ENCODE measurements around the gene OR51M1. TPM values are rescaled to one million over a fixed set of nuclear protein-coding genes. Genes with fewer than 3 reads are reported as not detected.
"Not testable (repeated sequence)": the region's sequence is repeated elsewhere in the genome, so short reads cannot be mapped to it uniquely, and the experiment has no call there.

The OR51M1 gene
- polyA plus RNA-seq, 2 of the 4 experiments (the other 2 are of a cell fraction), result not detected

GRCh38 chr11:5349550-5349949 is 34.1 kb upstream of the OR51M1 start:
- Histone ChIP-seq H3K4me2 (no peak overlapping the region), H3K4me1 (no peaks in the 10 kb centered on the region), H3K4me3 (no peak overlapping the region), H3K27ac (no peak overlapping the region), H3K9me3 (no peaks in the 10 kb centered on the region)
- no peak for ATAC-seq
- no peak for FAIRE-seq
- POLR2A ChIA-PET, result no interaction called here
- TF ChIP-seq PHF8 (IDR thresholded peaks at IDR 0.05; ENCODE audit: borderline replicate concordance, low read depth) (no peak), SMC3 (IDR thresholded peaks at IDR 0.05) (no peak), EHF (CRISPR knock-in tag; IDR thresholded peaks at IDR 0.05) (no peak), FOSL2 (IDR thresholded peaks at IDR 0.05) (no peak), FOSL2 (CRISPR knock-in tag; IDR thresholded peaks at IDR 0.05) (no peak), ZNF302 (CRISPR knock-in tag; IDR thresholded peaks at IDR 0.05) (no peak), BHLHE40 (IDR thresholded peaks at IDR 0.05; ENCODE audit: low read depth, low read length) (no peak), REST (IDR thresholded peaks at IDR 0.05) (no peak), KDM1A (IDR thresholded peaks at IDR 0.05; ENCODE audit: low read depth) (no peak), E2F6 (IDR thresholded peaks at IDR 0.05; ENCODE audit: borderline replicate concordance, low read depth) (no peak), ZSCAN20 (CRISPR knock-in tag; IDR thresholded peaks at IDR 0.05) (no peak), SREBF2 (IDR thresholded peaks at IDR 0.05) (no peak), FOSB (CRISPR knock-in tag; IDR thresholded peaks at IDR 0.05) (no peak), KDM5A (IDR thresholded peaks at IDR 0.05) (no peak), RNF2 (IDR thresholded peaks at IDR 0.05; ENCODE audit: borderline replicate concordance, low read depth) (no peak), RCOR1 (IDR thresholded peaks at IDR 0.05; ENCODE audit: low read depth, low read length) (no peak), RARB (CRISPR knock-in tag; IDR thresholded peaks at IDR 0.05) (no peak)
- DNase-seq (ENCODE audit: low read depth in 1 of 2, low spot score in 1 of 2), result no peak
- CTCF ChIA-PET, result no interaction called here
- WGBS (ENCODE audit: missing lambda C conversion rate), result 0% methylated on average over 1 of the region's 1 CpG

GRCh38 chr11:5351208-5351607 is 32.4 kb upstream of the OR51M1 start, which contains the start of gene OR51B6:
Gene OR51B6, plus strand, starts transcription at chr11:5351508. Its CDS starts 0 bp downstream, at chr11:5351508.
- ChIA-PET POLR2A (no interaction called here), CTCF (no interaction called here)
- no peak for FAIRE-seq
- Histone ChIP-seq H3K4me2 (no peak within 1 kb of the TSS), H3K27ac (no peak within 1 kb of the TSS), H3K4me3 (no peak within 1 kb of the TSS), H3K4me1 (no peaks in the 10 kb centered on the region), H3K9me3 (no peaks in the 10 kb centered on the region)
- DNase-seq (ENCODE audit: low read depth in 1 of 2, low spot score in 1 of 2), result no peak
- TF ChIP-seq RAD21 (conservative IDR thresholded peaks at IDR 0.05 in 1 of 2, IDR thresholded peaks at IDR 0.05 in 1 of 2) (no peak), CHD2 (IDR thresholded peaks at IDR 0.05; ENCODE audit: low read length, partially characterized antibody) (no peak), EHF (CRISPR knock-in tag; IDR thresholded peaks at IDR 0.05) (no peak), CBX8 (IDR thresholded peaks at IDR 0.05) (no peak), RFX5 (IDR thresholded peaks at IDR 0.05) (no peak), KDM1A (IDR thresholded peaks at IDR 0.05; ENCODE audit: low read depth) (no peak), SMC3 (IDR thresholded peaks at IDR 0.05) (no peak), HOXA7 (CRISPR knock-in tag; IDR thresholded peaks at IDR 0.05) (no peak), CBX2 (IDR thresholded peaks at IDR 0.05; ENCODE audit: borderline replicate concordance, low read depth) (no peak), USF2 (IDR thresholded peaks at IDR 0.05) (no peak), HOXB5 (CRISPR knock-in tag; IDR thresholded peaks at IDR 0.05) (no peak), RCOR1 (IDR thresholded peaks at IDR 0.05; ENCODE audit: low read depth, low read length) (no peak), GATA3 (IDR thresholded peaks at IDR 0.05; ENCODE audit: borderline replicate concordance) (no peak)
- 0% methylated on average over 1 of the region's 1 CpG for WGBS (ENCODE audit: missing lambda C conversion rate)
- ATAC-seq, result no peak

- DNase-seq (ENCODE audit: low read depth in 1 of 2, low spot score in 1 of 2); POLR2A ChIA-PET; CTCF ChIA-PET; H3K4me1 ChIP-seq; ATAC-seq; H3K4me3 ChIP-seq; FAIRE-seq; H3K27ac ChIP-seq; H3K9me3 ChIP-seq; H3K4me2 ChIP-seq: not testable (repeated sequence)
- 9% methylated on average over 5 of the region's 5 CpGs for whole genome bisulfite sequencing (ENCODE audit: missing lambda C conversion rate)
Observed at GRCh38 chr11:5356031-5356430, 27.6 kb upstream of the OR51M1 start.
